IMR-90 (cell line): ENCODE data around the gene PDGFD. TPM values are rescaled to one million over a fixed set of nuclear protein-coding genes. Genes with fewer than 3 reads are reported as not detected.

Experiments used
- ATAC-seq: fragments of 200-7000 bp; cut with Tn5 transposase; 2 replicates; pipeline ENCODE4 v1.9.1; 2020; ENCODE audit warnings: low read depth, mild to moderate bottlenecking, moderate library complexity
- BruUV-seq: library from RNA; stranded (reverse); fragments of 400-500 nt; replicated peaks from 2 replicates; lab custom pipeline; 2021; lab: Mats Ljungman, UMichigan
- CTCF ChIA-PET: fragments of 300-600 bp; formaldehyde crosslinking; extraction: SDS; loops from one replicate; lab custom pipeline; 2021; ENCODE audit warnings: antibody characterized with exemption; lab: Yijun Ruan, JAX
- POLR2A ChIA-PET: fragments of 300-600 bp; sonication (Branson Sonifier 250); formaldehyde crosslinking; loops from one replicate; lab custom pipeline; 2022; ENCODE audit warnings: antibody characterized with exemption; ENCODE audit not compliant: unreplicated experiment; lab: Charles Lee
- DNase-seq: peaks from one replicate; pipeline ENCODE4 v3.0.0; 2013
- H2AFZ ChIP-seq: replicated peaks from 2 replicates; pipeline ENCODE3; 2013; ENCODE audit warnings: low read length, mild to moderate bottlenecking; ENCODE audit not compliant: poor library complexity
- H2AK5ac ChIP-seq: 2 replicates; pipeline ENCODE4 v1.6.1; 2013; ENCODE audit warnings: low read depth, low read length, inconsistent platforms
- H2AK9ac ChIP-seq: replicated peaks from 2 replicates; pipeline ENCODE3; 2013; ENCODE audit warnings: mild to moderate bottlenecking, low read depth, low read length, moderate library complexity; ENCODE audit not compliant: poor library complexity
- H2BK120ac ChIP-seq: 2 replicates; pipeline ENCODE4 v1.6.1; 2013; ENCODE audit warnings: low read depth, low read length, inconsistent platforms
- H2BK15ac ChIP-seq: 3 replicates; pipeline ENCODE4 v1.6.1; 2013; ENCODE audit warnings: low read depth, low read length, inconsistent platforms
- H2BK20ac ChIP-seq: 2 replicates; pipeline ENCODE4 v1.6.1; 2013; ENCODE audit warnings: low read depth, mild to moderate bottlenecking, inconsistent platforms, low read length, moderate library complexity
- H2BK5ac ChIP-seq: 2 replicates; pipeline ENCODE4 v1.6.1; 2013; ENCODE audit warnings: mild to moderate bottlenecking, low read depth, low read length, inconsistent platforms; ENCODE audit not compliant: poor library complexity, severe bottlenecking
- H3K14ac ChIP-seq: replicated peaks from 2 replicates; pipeline ENCODE4 v1.6.1; 2013; ENCODE audit warnings: low read depth, low read length, inconsistent platforms
- H3K18ac ChIP-seq: 2 replicates; pipeline ENCODE4 v1.6.1; 2013; ENCODE audit warnings: low read depth, low read length, control low read depth
- H3K23ac ChIP-seq: 2 replicates; pipeline ENCODE4 v1.6.1; 2013; ENCODE audit warnings: low read depth, low read length, inconsistent platforms
- H3K27ac ChIP-seq: 2 replicates; pipeline ENCODE4 v1.5.1; 2013; ENCODE audit warnings: mild to moderate bottlenecking, control low read depth, low read length; ENCODE audit not compliant: insufficient read depth
- H3K27me3 ChIP-seq: 2 replicates; pipeline ENCODE4 v1.6.1; 2013; ENCODE audit warnings: low read length; ENCODE audit not compliant: control insufficient read depth, insufficient read depth
- H3K36me3 ChIP-seq: 2 replicates; pipeline ENCODE4 v1.6.1; 2013; ENCODE audit warnings: low read length, mixed read lengths; ENCODE audit not compliant: control insufficient read depth, insufficient read depth
- H3K4ac ChIP-seq: 2 replicates; pipeline ENCODE4 v1.6.1; 2013; ENCODE audit warnings: low read depth, low read length, inconsistent platforms
- H3K4me1 ChIP-seq: 2 replicates; pipeline ENCODE4 v1.6.1; 2013; ENCODE audit warnings: low read length, mixed read lengths; ENCODE audit not compliant: control insufficient read depth, insufficient read depth
- H3K4me2 ChIP-seq: 2 replicates; pipeline ENCODE4 v1.6.1; 2013; ENCODE audit warnings: low read depth, mild to moderate bottlenecking, control low read depth, low read length, moderate library complexity
- H3K4me3 ChIP-seq: 2 replicates; pipeline ENCODE4 v1.5.1; 2013; ENCODE audit warnings: low read depth, mild to moderate bottlenecking, control low read depth, low read length, moderate library complexity; ENCODE audit not compliant: insufficient read depth
- H3K56ac ChIP-seq: 2 replicates; pipeline ENCODE4 v1.6.1; 2013; ENCODE audit warnings: low read length, inconsistent platforms; ENCODE audit not compliant: insufficient read depth; ENCODE audit errors: extremely low read depth
- H3K79me1 ChIP-seq, 2 experiments: 2 replicates each; pipeline ENCODE4 v1.6.1; 2013; ENCODE audit warnings: low read length in 2 of 2, inconsistent platforms in 1 of 2, low read depth in 1 of 2
- H3K9ac ChIP-seq: 2 replicates; pipeline ENCODE4 v1.6.1; 2013; ENCODE audit warnings: low read depth, low read length, control low read depth
- H3K9me1 ChIP-seq: 2 replicates; pipeline ENCODE4 v1.6.1; 2013; ENCODE audit warnings: low read length, inconsistent platforms; ENCODE audit not compliant: insufficient read depth
- H3K9me3 ChIP-seq: 2 replicates; pipeline ENCODE4 v1.6.1; 2013; ENCODE audit warnings: low read length; ENCODE audit not compliant: control insufficient read depth, insufficient read depth
- H4K20me1 ChIP-seq: 2 replicates; pipeline ENCODE4 v1.6.1; 2013; ENCODE audit warnings: low read length, inconsistent platforms; ENCODE audit not compliant: insufficient read depth
- H4K5ac ChIP-seq: 2 replicates; pipeline ENCODE4 v1.6.1; 2013; ENCODE audit warnings: mild to moderate bottlenecking, low read depth, low read length, control low read depth
- H4K8ac ChIP-seq, 2 experiments: 2 replicates each; pipeline ENCODE4 v1.6.1; 2013; ENCODE audit warnings: low read depth in 2 of 2, low read length in 2 of 2, control low read depth in 1 of 2, inconsistent platforms in 1 of 2
- H4K91ac ChIP-seq: 2 replicates; pipeline ENCODE4 v1.6.1; 2013; ENCODE audit warnings: low read depth, low read length, inconsistent platforms; ENCODE audit not compliant: insufficient read depth
- BHLHE40 ChIP-seq: fragments of 150-350 bp; IDR thresholded peaks from 2 replicates; pipeline ENCODE4 v1.6.1; 2016; ENCODE audit warnings: mild to moderate bottlenecking, low read depth, low read length
- CEBPB ChIP-seq: IDR thresholded peaks from 2 replicates; pipeline ENCODE4 v1.6.1; 2012; ENCODE audit warnings: low read depth, low read length, improper control_type of control experiment
- CHD1 ChIP-seq: IDR thresholded peaks from 2 replicates; pipeline ENCODE4 v1.6.1; 2012; ENCODE audit warnings: low read depth, low read length, improper control_type of control experiment
- CTCF ChIP-seq: conservative IDR thresholded peaks from 2 replicates; pipeline ENCODE4 v1.5.1; 2012; ENCODE audit warnings: mild to moderate bottlenecking, low read depth, low read length, improper control_type of control experiment
- ELK1 ChIP-seq: fragments of 150-350 bp; IDR thresholded peaks from 2 replicates; pipeline ENCODE4 v1.6.1; 2016; ENCODE audit warnings: low read depth, mild to moderate bottlenecking, low read length, moderate library complexity, borderline replicate concordance
- FOS ChIP-seq: fragments of 150-350 bp; IDR thresholded peaks from 2 replicates; pipeline ENCODE4 v1.6.1; 2016; ENCODE audit warnings: low read depth, low read length
- MAFK ChIP-seq: IDR thresholded peaks from 2 replicates; pipeline ENCODE4 v1.6.1; 2012; ENCODE audit warnings: low read depth, low read length, improper control_type of control experiment
- MAZ ChIP-seq: IDR thresholded peaks from 2 replicates; pipeline ENCODE4 v1.6.1; 2012; ENCODE audit warnings: low read depth, mild to moderate bottlenecking, low read length, improper control_type of control experiment, moderate library complexity, borderline replicate concordance
- MXI1 ChIP-seq: IDR thresholded peaks from 2 replicates; pipeline ENCODE4 v1.6.1; 2012; ENCODE audit warnings: low read depth, mild to moderate bottlenecking, low read length, moderate library complexity, borderline replicate concordance
- NFE2L2 ChIP-seq: fragments of 150-350 bp; IDR thresholded peaks from 2 replicates; pipeline ENCODE4 v1.6.1; 2016; ENCODE audit warnings: low read depth, mild to moderate bottlenecking, low read length
- POLR2A ChIP-seq: IDR thresholded peaks from 2 replicates; pipeline ENCODE4 v1.6.1; 2012; ENCODE audit warnings: mild to moderate bottlenecking, low read depth, low read length
- RAD21 ChIP-seq: IDR thresholded peaks from 2 replicates; pipeline ENCODE4 v1.6.1; 2012; ENCODE audit warnings: low read length, improper control_type of control experiment
- RCOR1 ChIP-seq: IDR thresholded peaks from 2 replicates; pipeline ENCODE4 v1.6.1; 2012; ENCODE audit warnings: mild to moderate bottlenecking, low read length, improper control_type of control experiment; ENCODE audit not compliant: insufficient replicate concordance
- RFX5 ChIP-seq: IDR thresholded peaks from 2 replicates; pipeline ENCODE4 v1.8.0; 2012; ENCODE audit warnings: low read depth, mild to moderate bottlenecking, low read length, moderate library complexity
- SMC3 ChIP-seq: fragments of 150-350 bp; IDR thresholded peaks from 2 replicates; pipeline ENCODE4 v1.6.1; 2016; ENCODE audit warnings: low read depth, mild to moderate bottlenecking, antibody characterized with exemption, low read length, moderate library complexity
- USF2 ChIP-seq: fragments of 150-350 bp; IDR thresholded peaks from 2 replicates; pipeline ENCODE4 v1.6.1; 2017; ENCODE audit warnings: mild to moderate bottlenecking, antibody characterized with exemption, low read length, low read depth
- WGBS, 2 experiments: methylation state at CpG; one replicate each; pipeline versions ENCODE4 v1.1.5 to v1.1.7; 2013; ENCODE audit warnings: missing lambda C conversion rate in 2 of 2; ENCODE audit not compliant: insufficient read length in 1 of 2; ENCODE audit errors: extremely low coverage in 2 of 2; 5-methylcytosine and 5-hydroxymethylcytosine counted together
- dilution Hi-C: fragments of 300-500 bp; cut with HindIII; formaldehyde crosslinking; loops from one replicate; pipeline ENCODE4 v1.14.3; 2018; ENCODE audit warnings: low sequenced_read_pairs; ENCODE audit not compliant: unreplicated experiment
- in situ Hi-C: fragments of 300-500 bp; cut with MboI; formaldehyde crosslinking; loops from 3 replicates; pipeline ENCODE4 v1.14.3; 2019; ENCODE audit warnings: low sequenced_read_pairs, inconsistent platforms, mixed read lengths
- intact Hi-C: fragments of 100-400 bp; cut with micrococcal nuclease; formaldehyde crosslinking; loops from 2 replicates; pipeline ENCODE4 v1.10.0; 2022
- polyA plus RNA-seq, 3 experiments: library from polyadenylated mRNA; depleted of rRNA; stranded (reverse); fragments of >200 nt; gene quantifications; 2 replicates each; pipeline ENCODE4 v1.2.3, GENCODE V29; 2012; ENCODE audit warnings: low replicate concordance in 1 of 3
- total RNA-seq: library from RNA; depleted of rRNA; stranded (reverse); fragments of >200 nt; gene quantifications from 2 replicates; pipeline ENCODE4 v1.2.3, GENCODE V29; 2012

PDGFD gene
- total and polyA plus RNA-seq, 2 of the 4 experiments (the other 2 are of a cell fraction): 2.1 to 3.0 TPM

GRCh38 chr11:103970701-103971249, 193.2 kb downstream of the PDGFD start:
- Histone ChIP-seq H3K36me3 (no peaks in the 10 kb centered on the region), H3K4ac (no peak overlapping the region), H3K4me2 (no peak overlapping the region), H2BK5ac (no peak overlapping the region), H3K4me3 (no peak overlapping the region), H2BK15ac (no peak overlapping the region), H2AK9ac (no peak overlapping the region), H3K23ac (no peak overlapping the region), H3K9ac (no peak overlapping the region), H3K56ac (no peak overlapping the region), H3K79me1 (no peaks in the 10 kb centered on the region), H3K9me1 (no peaks in the 10 kb centered on the region), H4K91ac (no peak overlapping the region), H3K4me1 (no peaks in the 10 kb centered on the region), H2AFZ (no peak overlapping the region), H3K14ac (no peak overlapping the region), H3K9me3 (no peaks in the 10 kb centered on the region), H2BK120ac (no peak overlapping the region), H3K18ac (no peak overlapping the region), H3K27me3 (no peaks in the 10 kb centered on the region), H2BK20ac (no peak overlapping the region), H2AK5ac (no peak overlapping the region), H3K27ac (no peak overlapping the region), H4K20me1 (no peaks in the 10 kb centered on the region), H4K8ac (no peak overlapping the region), H4K5ac (no peak overlapping the region)
- DNase-seq (no peak), ATAC-seq (no peak)
- intact Hi-C loops: no loop called here
- no TSS peak for BruUV-seq
- in situ Hi-C loops: no loop called here
- no CpG with 5 or more reads among the region's 1 CpG for WGBS, 2 experiments
- POLR2A ChIA-PET: no interaction called here
- TF ChIP-seq RCOR1 (no peak), CEBPB (no peak), CTCF (no peak), MAZ (no peak), MAFK (no peak), RFX5 (no peak), SMC3 (no peak), CHD1 (no peak), RAD21 (no peak), BHLHE40 (no peak), MXI1 (no peak), ELK1 (no peak), NFE2L2 (no peak), POLR2A (no peak), USF2 (no peak), FOS (no peak)
- dilution Hi-C loops: no loop called here
- CTCF ChIA-PET: no interaction called here
